HuH-7 (cell line): ENCODE measurements around the gene CLIP1.

ENCODE experiments used
- DNase-seq: peaks from one replicate; pipeline ENCODE4 v3.0.0; 2011; ENCODE audit warnings: low spot score

The CLIP1 gene

GRCh38 chr12:122244565-122245371 is 177.7 kb downstream of the CLIP1 start:
- DNase-seq: no peak

- DNase-seq: no peak
Observed at GRCh38 chr12:122243965-122244364, 178.5 kb downstream of the CLIP1 start.

GRCh38 chr12:122238861-122239260 is 183.6 kb downstream of the CLIP1 start:
- DNase-seq: no peak

GRCh38 chr12:122235741-122236140 is 186.7 kb downstream of the CLIP1 start:
- no peak for DNase-seq

- no peak for DNase-seq
Observed at GRCh38 chr12:122232691-122233090, 189.8 kb downstream of the CLIP1 start.

- DNase-seq: no peak
Observed at GRCh38 chr12:122230798-122231197, 191.7 kb downstream of the CLIP1 start.

GRCh38 chr12:122228092-122228491 is 194.4 kb downstream of the CLIP1 start:
- no peak for DNase-seq

GRCh38 chr12:122227341-122227740 is 195.1 kb downstream of the CLIP1 start:
- no peak for DNase-seq

GRCh38 chr12:122226366-122227125 is 195.9 kb downstream of the CLIP1 start:
- peak; percentile 81 for DNase-seq

- DNase-seq: peak; percentile 91
Observed at GRCh38 chr12:122225683-122226365, 196.6 kb downstream of the CLIP1 start, which contains the start of gene DIABLO. Gene DIABLO, minus strand, starts transcription at chr12:122226052. Its CDS starts 38 bp downstream, at chr12:122226014.
